Measurements from ENCODE around the gene LCK.
A peak's percentile ranks its signal among the peaks of the same experiment; 100 is the strongest.
"Not testable (repeated sequence)": the region's sequence is repeated elsewhere in the genome, so short reads cannot be mapped to it uniquely, and the experiment has no call there.

Gene LCK

DNA sequence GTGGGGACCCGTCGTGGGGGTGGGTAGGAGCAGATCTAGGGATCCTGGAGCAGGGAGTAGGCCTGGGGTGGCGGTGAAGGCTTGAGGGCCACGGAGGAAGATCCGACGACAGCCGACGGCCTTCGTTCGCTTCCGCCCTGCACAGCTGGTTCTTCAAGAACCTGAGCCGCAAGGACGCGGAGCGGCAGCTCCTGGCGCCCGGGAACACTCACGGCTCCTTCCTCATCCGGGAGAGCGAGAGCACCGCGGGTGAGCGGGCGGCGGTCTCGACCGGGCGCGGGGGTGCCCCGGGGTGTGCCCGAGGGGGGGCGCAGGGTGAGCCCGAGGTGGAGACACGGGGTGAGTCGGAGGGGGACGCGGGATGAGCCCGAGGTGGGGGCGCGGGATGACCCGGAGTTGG is 24.4 kb downstream of the LCK start:
- Mint-ChIP-seq H3K9me3 (no peaks in the 10 kb centered on the region), H3K27ac (peak overlapping the region; percentile 95), H3K4me3 (no peak overlapping the region), H3K4me1 (ENCODE audit: low read depth) (peaks cover 58% of the 10 kb centered on the region), H3K36me3 (ENCODE audit: low read depth) (peaks cover 80% of the 10 kb centered on the region), H3K27me3 (no peaks in the 10 kb centered on the region)
- DNase-seq = no peak

GRCh38 chr1:32276032-32276782 is 25.1 kb downstream of the LCK start:
- Mint-ChIP-seq H3K4me1 (ENCODE audit: low read depth) (peaks cover 55% of the 10 kb centered on the region), H3K27ac (peak overlapping the region; percentile 44), H3K27me3 (no peaks in the 10 kb centered on the region), H3K9me3 (no peaks in the 10 kb centered on the region), H3K4me3 (no peak overlapping the region), H3K36me3 (ENCODE audit: low read depth) (peaks cover 84% of the 10 kb centered on the region)
- DNase-seq = no peak

GRCh38 chr1:32284777-32285176 is 33.7 kb downstream of the LCK start:
- H3K4me3 Mint-ChIP-seq; DNase-seq; H3K27me3 Mint-ChIP-seq; H3K9me3 Mint-ChIP-seq; H3K4me1 Mint-ChIP-seq (ENCODE audit: low read depth): not testable (repeated sequence)
- H3K36me3 Mint-ChIP-seq (ENCODE audit: low read depth) = peaks cover 70% of the 10 kb centered on the region
- peak overlapping the region; percentile 71 for H3K27ac Mint-ChIP-seq

DNA sequence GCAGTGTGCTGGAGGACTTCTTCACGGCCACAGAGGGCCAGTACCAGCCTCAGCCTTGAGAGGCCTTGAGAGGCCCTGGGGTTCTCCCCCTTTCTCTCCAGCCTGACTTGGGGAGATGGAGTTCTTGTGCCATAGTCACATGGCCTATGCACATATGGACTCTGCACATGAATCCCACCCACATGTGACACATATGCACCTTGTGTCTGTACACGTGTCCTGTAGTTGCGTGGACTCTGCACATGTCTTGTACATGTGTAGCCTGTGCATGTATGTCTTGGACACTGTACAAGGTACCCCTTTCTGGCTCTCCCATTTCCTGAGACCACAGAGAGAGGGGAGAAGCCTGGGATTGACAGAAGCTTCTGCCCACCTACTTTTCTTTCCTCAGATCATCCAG is 34.6 kb downstream of the LCK start:
- DNase-seq = no peak
- Mint-ChIP-seq H3K9me3 (no peaks in the 10 kb centered on the region), H3K4me3 (no peak overlapping the region), H3K36me3 (ENCODE audit: low read depth) (peaks cover 63% of the 10 kb centered on the region), H3K27me3 (no peaks in the 10 kb centered on the region), H3K4me1 (ENCODE audit: low read depth) (peaks cover 9% of the 10 kb centered on the region), H3K27ac (peak overlapping the region; percentile 72)

- H3K27me3 Mint-ChIP-seq = no peaks in the 10 kb centered on the region
- H3K4me3 Mint-ChIP-seq = no peak overlapping the region
- H3K36me3 Mint-ChIP-seq (ENCODE audit: low read depth) = peaks cover 53% of the 10 kb centered on the region
- H3K27ac Mint-ChIP-seq = peak overlapping the region; percentile 67
- H3K9me3 Mint-ChIP-seq = no peaks in the 10 kb centered on the region
- no peak for DNase-seq
- peaks cover 17% of the 10 kb centered on the region for H3K4me1 Mint-ChIP-seq (ENCODE audit: low read depth)
Observed at GRCh38 chr1:32286763-32287162, 35.7 kb downstream of the LCK start.

- H3K36me3 Mint-ChIP-seq (ENCODE audit: low read depth) = peaks cover 45% of the 10 kb centered on the region
- no peak for DNase-seq
- no peak overlapping the region for H3K27ac Mint-ChIP-seq
- H3K4me1 Mint-ChIP-seq (ENCODE audit: low read depth) = peaks cover 35% of the 10 kb centered on the region
- H3K9me3 Mint-ChIP-seq = no peaks in the 10 kb centered on the region
- no peaks in the 10 kb centered on the region for H3K27me3 Mint-ChIP-seq
- no peak overlapping the region for H3K4me3 Mint-ChIP-seq
Observed at GRCh38 chr1:32289256-32289655, 38.2 kb downstream of the LCK start.

GRCh38 chr1:32291145-32291707 is 40.2 kb downstream of the LCK start:
- peaks cover 51% of the 10 kb centered on the region for H3K4me1 Mint-ChIP-seq (ENCODE audit: low read depth)
- peak overlapping the region; percentile 100 for H3K4me3 Mint-ChIP-seq

DNA sequence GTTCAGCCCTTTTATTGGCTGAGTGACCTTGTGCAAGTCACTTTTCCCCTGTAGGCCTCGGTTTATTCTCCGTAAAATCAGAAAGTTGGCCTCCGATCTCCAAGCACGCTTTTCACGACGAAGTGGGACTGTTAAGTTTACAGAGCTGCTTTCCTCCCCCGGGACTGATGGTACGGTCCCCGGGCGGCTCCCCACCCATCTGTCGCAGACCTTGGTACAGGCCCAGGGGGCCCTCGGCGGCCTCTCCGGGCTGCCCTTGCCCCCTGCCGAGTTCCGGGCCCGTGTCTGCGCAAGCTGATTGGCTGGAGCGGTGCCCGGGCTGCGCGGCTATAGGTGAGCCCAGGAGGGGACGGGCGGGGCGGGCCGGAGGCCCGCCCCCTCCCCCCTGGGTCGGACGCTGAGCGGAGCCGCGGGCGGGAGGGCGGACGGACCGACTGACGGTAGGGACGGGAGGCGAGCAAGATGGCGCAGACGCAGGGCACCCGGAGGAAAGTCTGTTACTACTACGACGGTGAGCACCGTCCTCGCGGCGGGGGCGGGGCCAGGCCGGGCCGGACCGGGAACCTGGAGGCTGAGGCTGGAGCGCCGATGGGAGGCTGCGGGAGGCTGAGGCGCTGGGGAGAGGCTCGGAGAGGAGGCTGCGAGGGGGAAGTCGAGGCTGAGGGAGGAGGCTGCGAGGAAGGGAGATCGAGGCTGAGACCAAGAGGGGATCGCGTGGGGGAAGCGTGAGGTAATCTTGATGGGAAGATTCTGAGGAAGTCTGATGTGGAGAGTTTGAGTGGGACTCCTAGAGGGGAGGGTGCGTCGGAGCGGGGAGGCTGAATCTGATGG is 40.9 kb downstream of the LCK start, which contains the start of gene HDAC1:
Gene HDAC1 (plus strand): TSS at position 376 of the 831 bp plus-strand sequence. CDS start 87 bp downstream, at position 463.
- Mint-ChIP-seq H3K27ac (peak within 1 kb of the TSS; percentile 98), H3K36me3 (ENCODE audit: low read depth) (peaks cover 46% of the 10 kb centered on the region), H3K4me1 (ENCODE audit: low read depth) (peaks cover 58% of the 10 kb centered on the region), H3K9me3 (no peaks in the 10 kb centered on the region), H3K27me3 (no peaks in the 10 kb centered on the region), H3K4me3 (peak within 1 kb of the TSS; percentile 100)
- peak; percentile 98 for DNase-seq

More at GRCh38 chr1:32291145-32291707, 40.2 kb downstream of the LCK start:
- peak overlapping the region; percentile 98 for H3K27ac Mint-ChIP-seq
- H3K27me3 Mint-ChIP-seq = no peaks in the 10 kb centered on the region
- H3K36me3 Mint-ChIP-seq (ENCODE audit: low read depth) = peaks cover 46% of the 10 kb centered on the region
- DNase-seq = no peak
- no peaks in the 10 kb centered on the region for H3K9me3 Mint-ChIP-seq

DNA sequence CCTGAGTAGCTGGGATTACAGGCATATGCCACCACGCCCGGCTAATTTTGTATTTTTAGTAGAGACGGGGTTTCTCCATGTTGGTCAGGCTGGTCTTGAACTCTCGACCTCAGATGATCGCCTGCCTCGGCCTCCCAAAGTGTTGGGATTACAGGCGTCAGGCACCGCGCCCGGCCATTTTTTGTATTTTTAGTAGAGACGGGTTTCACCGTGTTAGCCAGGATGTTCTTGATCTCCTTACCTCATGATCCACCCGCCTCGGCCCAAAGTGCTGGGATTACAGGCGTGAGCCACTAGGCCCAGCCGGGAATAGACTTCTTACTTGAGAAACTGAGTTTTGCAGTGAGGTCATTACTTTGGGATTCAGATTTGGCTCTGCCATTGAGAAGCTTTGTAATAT is 47.1 kb downstream of the LCK start:
- Mint-ChIP-seq H3K4me1 (ENCODE audit: low read depth) (peaks cover 68% of the 10 kb centered on the region), H3K27ac (peak overlapping the region; percentile 37), H3K36me3 (ENCODE audit: low read depth) (peaks cover 77% of the 10 kb centered on the region)
- not testable (repeated sequence) for DNase-seq, H3K27me3 Mint-ChIP-seq, H3K9me3 Mint-ChIP-seq, H3K4me3 Mint-ChIP-seq

GRCh38 chr1:32299327-32299726 is 48.3 kb downstream of the LCK start:
- no peaks in the 10 kb centered on the region for H3K9me3 Mint-ChIP-seq
- H3K4me3 Mint-ChIP-seq = no peak overlapping the region
- H3K36me3 Mint-ChIP-seq (ENCODE audit: low read depth) = peaks cover 85% of the 10 kb centered on the region
- no peak for DNase-seq
- H3K27ac Mint-ChIP-seq = peak overlapping the region; percentile 8
- no peaks in the 10 kb centered on the region for H3K27me3 Mint-ChIP-seq
- peaks cover 63% of the 10 kb centered on the region for H3K4me1 Mint-ChIP-seq (ENCODE audit: low read depth)

GRCh38 chr1:32303358-32303757 is 52.3 kb downstream of the LCK start:
- H3K4me1 Mint-ChIP-seq (ENCODE audit: low read depth) = peaks cover 58% of the 10 kb centered on the region
- no peaks in the 10 kb centered on the region for H3K9me3 Mint-ChIP-seq
- no peak for DNase-seq
- H3K27ac Mint-ChIP-seq = no peak overlapping the region
- H3K36me3 Mint-ChIP-seq (ENCODE audit: low read depth) = peaks cover 84% of the 10 kb centered on the region
- H3K27me3 Mint-ChIP-seq = no peaks in the 10 kb centered on the region
- H3K4me3 Mint-ChIP-seq = no peak overlapping the region

GRCh38 chr1:32303997-32304622 is 53.0 kb downstream of the LCK start:
- Mint-ChIP-seq H3K27ac (peak overlapping the region; percentile 2), H3K27me3 (no peaks in the 10 kb centered on the region), H3K36me3 (ENCODE audit: low read depth) (peaks cover 86% of the 10 kb centered on the region), H3K4me1 (ENCODE audit: low read depth) (peaks cover 59% of the 10 kb centered on the region), H3K4me3 (no peak overlapping the region), H3K9me3 (no peaks in the 10 kb centered on the region)
- DNase-seq = no peak

DNA sequence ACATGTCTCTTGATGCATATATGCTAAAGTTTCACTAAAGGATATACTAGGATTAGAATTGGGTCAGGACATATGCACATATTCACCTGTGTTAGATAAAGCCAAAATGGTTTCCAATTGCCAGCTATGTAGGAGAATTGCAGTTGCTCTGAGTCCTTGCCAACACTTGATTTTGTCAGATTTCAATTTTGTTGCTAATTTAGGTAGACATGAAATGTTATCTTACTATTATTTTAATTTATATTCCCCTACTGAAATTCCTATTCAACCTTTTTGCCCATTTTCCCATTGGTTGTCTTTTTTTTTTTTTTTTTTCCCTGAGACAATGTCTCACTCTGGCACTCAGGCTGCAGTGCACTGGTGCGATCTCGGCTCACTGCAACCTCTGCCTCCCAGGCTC is 54.2 kb downstream of the LCK start:
- DNase-seq = no peak
- Mint-ChIP-seq H3K27ac (no peak overlapping the region), H3K27me3 (no peaks in the 10 kb centered on the region), H3K4me1 (ENCODE audit: low read depth) (peaks cover 62% of the 10 kb centered on the region), H3K4me3 (no peak overlapping the region), H3K9me3 (no peaks in the 10 kb centered on the region), H3K36me3 (ENCODE audit: low read depth) (peaks cover 86% of the 10 kb centered on the region)

DNA sequence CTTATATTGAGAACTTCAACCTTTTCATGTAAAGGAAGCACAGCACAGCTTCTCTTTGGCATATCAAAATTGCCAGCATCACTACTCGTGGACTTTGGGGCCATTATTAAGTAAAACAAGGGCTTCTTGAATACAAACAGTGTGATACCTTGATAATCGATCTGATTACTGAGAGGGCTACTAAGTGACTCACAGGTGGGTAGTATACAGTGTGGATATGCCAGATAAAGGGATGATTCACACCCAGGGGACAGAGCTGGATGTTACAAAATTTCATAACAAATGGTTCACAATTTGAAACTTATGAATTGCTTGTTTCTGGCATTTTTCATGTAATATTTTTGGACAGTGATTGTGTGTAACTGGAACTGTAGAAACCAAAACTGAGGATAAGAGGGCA is 56.3 kb downstream of the LCK start:
- no peak for DNase-seq
- H3K36me3 Mint-ChIP-seq (ENCODE audit: low read depth) = peaks cover 72% of the 10 kb centered on the region
- peak overlapping the region; percentile 3 for H3K27ac Mint-ChIP-seq
- H3K27me3 Mint-ChIP-seq = no peaks in the 10 kb centered on the region
- peaks cover 63% of the 10 kb centered on the region for H3K4me1 Mint-ChIP-seq (ENCODE audit: low read depth)
- H3K9me3 Mint-ChIP-seq = no peaks in the 10 kb centered on the region
- H3K4me3 Mint-ChIP-seq = no peak overlapping the region

Measured in activated T-cell treated with anti-CD3 and anti-CD28 coated beads, Interleukin-2, amount 50 U/mL, for 24 hours (primary cell).